Measurements from ENCODE around the gene FIP1L1.
"Not testable (repeated sequence)": the region's sequence is repeated elsewhere in the genome, so short reads cannot be mapped to it uniquely, and the experiment has no call there.

The FIP1L1 gene

DNA sequence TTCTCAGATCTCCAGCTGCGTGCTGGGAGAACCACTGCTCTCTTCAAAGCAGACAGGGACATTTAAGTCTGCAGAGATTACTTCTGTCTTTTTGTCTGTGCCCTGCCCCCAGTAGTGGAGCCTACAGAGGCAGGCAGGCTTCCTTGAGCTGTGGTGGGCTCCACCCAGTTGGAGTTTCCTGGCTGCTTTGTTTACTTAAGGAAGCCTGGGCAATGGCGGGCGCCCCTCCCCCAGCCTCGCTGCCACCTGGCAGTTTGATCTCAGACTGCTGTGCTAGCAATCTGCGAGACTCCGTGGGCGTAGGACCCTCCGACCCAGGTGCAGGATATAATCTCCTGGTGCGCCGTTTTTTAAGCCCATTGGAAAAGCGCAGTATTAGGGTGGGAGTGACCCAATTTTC lies 32.0 kb downstream of the FIP1L1 start:
- not testable (repeated sequence) for H3K36me3 ChIP-seq (ENCODE audit: insufficient read depth, low read length); H3K27me3 ChIP-seq (ENCODE audit: control insufficient read depth, insufficient read depth, low read length); H3K4me1 ChIP-seq (ENCODE audit: control insufficient read depth, insufficient read depth, low read length); H3K9ac ChIP-seq (ENCODE audit: low read depth, low read length); H3K4me3 ChIP-seq (ENCODE audit: low read length); H3K4me2 ChIP-seq (ENCODE audit: low read length); H3K9me3 ChIP-seq (replicated peaks; ENCODE audit: low read length)

DNA sequence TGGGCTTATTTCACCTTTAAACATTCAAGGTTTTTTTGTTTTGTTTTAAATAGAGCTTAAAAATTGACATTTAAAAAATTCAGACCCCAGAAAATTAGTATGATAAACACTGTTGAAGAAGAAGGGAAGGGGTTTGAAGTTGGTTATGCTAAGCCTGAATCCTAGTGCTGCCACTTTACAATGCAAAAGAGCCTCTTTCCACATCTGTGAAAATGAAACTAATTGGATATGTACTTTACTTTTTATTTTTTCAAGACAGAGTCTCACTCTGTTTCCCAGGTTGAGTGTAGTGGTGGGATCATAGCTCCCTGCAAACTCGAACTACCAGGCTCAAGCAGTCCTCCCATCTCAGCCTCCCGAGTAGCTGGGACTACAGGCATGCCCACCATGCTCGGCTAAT lies 41.8 kb downstream of the FIP1L1 start:
- Histone ChIP-seq H3K4me3 (ENCODE audit: low read length) (no peak overlapping the region), H3K4me2 (ENCODE audit: low read length) (no peak overlapping the region), H3K36me3 (ENCODE audit: insufficient read depth, low read length) (peaks cover 13% of the 10 kb centered on the region), H3K4me1 (ENCODE audit: control insufficient read depth, insufficient read depth, low read length) (no peaks in the 10 kb centered on the region), H3K27me3 (ENCODE audit: control insufficient read depth, insufficient read depth, low read length) (no peaks in the 10 kb centered on the region), H3K9ac (ENCODE audit: low read depth, low read length) (no peak overlapping the region), H3K9me3 (replicated peaks; ENCODE audit: low read length) (no peaks in the 10 kb centered on the region)

DNA sequence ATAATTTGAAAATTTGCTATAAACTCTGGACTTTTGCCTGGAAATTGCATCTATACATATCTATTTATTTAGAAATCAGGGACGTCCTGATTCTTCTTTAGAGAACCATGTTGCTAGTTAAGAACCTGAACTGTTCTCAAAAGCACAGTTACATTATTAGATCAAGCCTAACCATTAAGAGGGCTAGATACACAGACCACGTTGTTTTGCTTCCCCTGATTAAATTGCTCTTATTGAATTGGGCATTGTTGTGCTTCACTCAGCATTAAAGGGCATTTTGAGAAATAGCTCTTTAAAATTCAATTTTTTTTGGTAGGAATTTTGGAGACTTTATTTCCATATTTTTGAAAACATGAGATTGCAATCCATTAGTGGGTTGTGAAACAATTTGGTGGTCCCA lies 44.4 kb downstream of the FIP1L1 start:
- H3K4me1 ChIP-seq (ENCODE audit: control insufficient read depth, insufficient read depth, low read length), result no peaks in the 10 kb centered on the region
- peaks cover 10% of the 10 kb centered on the region for H3K36me3 ChIP-seq (ENCODE audit: insufficient read depth, low read length)
- no peak overlapping the region for H3K4me3 ChIP-seq (ENCODE audit: low read length)
- no peaks in the 10 kb centered on the region for H3K27me3 ChIP-seq (ENCODE audit: control insufficient read depth, insufficient read depth, low read length)
- no peak overlapping the region for H3K4me2 ChIP-seq (ENCODE audit: low read length)
- no peak overlapping the region for H3K9ac ChIP-seq (ENCODE audit: low read depth, low read length)
- no peaks in the 10 kb centered on the region for H3K9me3 ChIP-seq (replicated peaks; ENCODE audit: low read length)

DNA sequence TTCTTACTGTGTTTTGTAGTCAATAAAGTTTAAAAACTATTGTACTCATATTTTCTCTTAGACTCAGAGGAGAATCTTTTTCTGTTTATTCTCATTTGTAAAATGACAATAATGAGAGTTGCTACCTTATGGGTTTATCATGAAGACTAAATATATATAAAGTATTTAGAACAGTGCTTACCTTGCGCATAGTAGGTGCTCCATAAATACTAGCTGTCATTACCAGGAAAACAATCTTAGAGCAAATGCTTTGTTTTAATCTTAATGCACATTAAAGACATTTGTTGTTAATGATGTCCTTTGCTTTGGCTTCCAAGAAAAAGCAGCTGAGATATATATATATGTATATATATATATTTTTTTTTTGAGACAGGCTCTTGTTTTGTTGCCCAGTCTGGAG lies 44.9 kb downstream of the FIP1L1 start:
- Histone ChIP-seq H3K9ac (ENCODE audit: low read depth, low read length) (no peak overlapping the region), H3K9me3 (replicated peaks; ENCODE audit: low read length) (no peaks in the 10 kb centered on the region), H3K4me1 (ENCODE audit: control insufficient read depth, insufficient read depth, low read length) (no peaks in the 10 kb centered on the region), H3K27me3 (ENCODE audit: control insufficient read depth, insufficient read depth, low read length) (no peaks in the 10 kb centered on the region), H3K36me3 (ENCODE audit: insufficient read depth, low read length) (peaks cover 16% of the 10 kb centered on the region), H3K4me3 (ENCODE audit: low read length) (no peak overlapping the region), H3K4me2 (ENCODE audit: low read length) (no peak overlapping the region)

DNA sequence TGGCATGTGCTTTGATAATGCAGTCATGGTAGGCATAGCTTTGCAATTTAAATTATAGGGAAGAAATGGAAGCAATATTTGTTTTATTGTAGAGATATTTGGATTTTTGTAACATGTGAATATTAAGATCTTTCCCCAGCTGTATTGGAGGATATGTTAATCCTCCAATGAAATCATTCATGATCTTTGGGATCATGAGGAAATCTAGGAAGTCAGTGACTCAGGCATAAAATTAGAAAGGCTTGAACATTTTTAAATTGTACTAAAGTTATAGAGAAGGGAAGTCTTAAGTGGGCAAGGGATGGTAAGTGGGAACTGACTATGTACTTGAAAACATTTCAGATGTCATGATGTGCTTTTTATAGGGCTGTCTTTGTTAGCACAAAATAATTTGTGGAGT lies 46.8 kb downstream of the FIP1L1 start:
- no peaks in the 10 kb centered on the region for H3K4me1 ChIP-seq (ENCODE audit: control insufficient read depth, insufficient read depth, low read length)
- peaks cover 33% of the 10 kb centered on the region for H3K36me3 ChIP-seq (ENCODE audit: insufficient read depth, low read length)
- H3K27me3 ChIP-seq (ENCODE audit: control insufficient read depth, insufficient read depth, low read length), result no peaks in the 10 kb centered on the region
- no peak overlapping the region for H3K4me3 ChIP-seq (ENCODE audit: low read length)
- H3K9ac ChIP-seq (ENCODE audit: low read depth, low read length), result no peak overlapping the region
- no peak overlapping the region for H3K4me2 ChIP-seq (ENCODE audit: low read length)
- no peaks in the 10 kb centered on the region for H3K9me3 ChIP-seq (replicated peaks; ENCODE audit: low read length)

DNA sequence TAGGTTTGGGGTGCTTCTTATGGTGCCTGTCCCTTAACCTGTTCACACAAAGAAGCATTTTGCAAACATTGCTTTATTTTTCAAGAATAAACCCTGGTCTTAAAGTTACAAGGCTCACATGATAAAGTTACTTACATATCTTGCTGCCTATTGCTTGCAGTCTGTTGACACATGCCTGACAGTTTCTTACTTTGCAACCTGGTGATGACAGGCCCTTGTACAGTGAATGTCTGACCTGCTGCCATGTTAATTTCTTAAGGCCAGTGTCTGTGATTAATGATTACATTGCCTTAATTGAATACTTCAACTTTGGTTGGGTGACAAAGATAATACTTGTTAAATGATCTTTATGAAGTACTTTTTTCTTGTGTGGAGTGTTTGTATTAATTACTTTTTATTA lies 49.9 kb downstream of the FIP1L1 start:
- no peak overlapping the region for H3K4me3 ChIP-seq (ENCODE audit: low read length)
- peaks cover 48% of the 10 kb centered on the region for H3K36me3 ChIP-seq (ENCODE audit: insufficient read depth, low read length)
- no peak overlapping the region for H3K9ac ChIP-seq (ENCODE audit: low read depth, low read length)
- no peak overlapping the region for H3K4me2 ChIP-seq (ENCODE audit: low read length)
- no peaks in the 10 kb centered on the region for H3K4me1 ChIP-seq (ENCODE audit: control insufficient read depth, insufficient read depth, low read length)
- no peaks in the 10 kb centered on the region for H3K27me3 ChIP-seq (ENCODE audit: control insufficient read depth, insufficient read depth, low read length)
- no peaks in the 10 kb centered on the region for H3K9me3 ChIP-seq (replicated peaks; ENCODE audit: low read length)

DNA sequence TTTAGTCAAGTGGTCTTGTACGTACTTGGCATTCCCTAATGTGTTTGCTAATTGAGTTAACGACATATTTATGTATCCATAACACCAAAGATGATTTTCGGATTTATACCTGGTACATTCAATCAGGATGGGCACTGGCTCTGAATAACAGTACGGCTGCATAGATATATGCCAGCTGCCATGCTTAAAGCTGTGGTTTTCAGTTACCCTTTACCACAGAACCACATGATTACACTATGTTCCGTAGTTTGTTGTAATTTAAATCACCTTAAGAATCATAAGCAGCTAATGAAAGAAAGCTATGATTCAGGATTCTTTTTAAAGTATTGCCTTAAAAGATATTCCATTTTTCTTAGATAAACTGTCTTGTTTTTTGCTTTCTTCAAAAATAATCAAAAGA lies 53.6 kb downstream of the FIP1L1 start:
- no peaks in the 10 kb centered on the region for H3K9me3 ChIP-seq (replicated peaks; ENCODE audit: low read length)
- no peak overlapping the region for H3K9ac ChIP-seq (ENCODE audit: low read depth, low read length)
- no peak overlapping the region for H3K4me2 ChIP-seq (ENCODE audit: low read length)
- no peak overlapping the region for H3K4me3 ChIP-seq (ENCODE audit: low read length)
- no peaks in the 10 kb centered on the region for H3K27me3 ChIP-seq (ENCODE audit: control insufficient read depth, insufficient read depth, low read length)
- H3K4me1 ChIP-seq (ENCODE audit: control insufficient read depth, insufficient read depth, low read length), result no peaks in the 10 kb centered on the region
- peaks cover 47% of the 10 kb centered on the region for H3K36me3 ChIP-seq (ENCODE audit: insufficient read depth, low read length)

DNA sequence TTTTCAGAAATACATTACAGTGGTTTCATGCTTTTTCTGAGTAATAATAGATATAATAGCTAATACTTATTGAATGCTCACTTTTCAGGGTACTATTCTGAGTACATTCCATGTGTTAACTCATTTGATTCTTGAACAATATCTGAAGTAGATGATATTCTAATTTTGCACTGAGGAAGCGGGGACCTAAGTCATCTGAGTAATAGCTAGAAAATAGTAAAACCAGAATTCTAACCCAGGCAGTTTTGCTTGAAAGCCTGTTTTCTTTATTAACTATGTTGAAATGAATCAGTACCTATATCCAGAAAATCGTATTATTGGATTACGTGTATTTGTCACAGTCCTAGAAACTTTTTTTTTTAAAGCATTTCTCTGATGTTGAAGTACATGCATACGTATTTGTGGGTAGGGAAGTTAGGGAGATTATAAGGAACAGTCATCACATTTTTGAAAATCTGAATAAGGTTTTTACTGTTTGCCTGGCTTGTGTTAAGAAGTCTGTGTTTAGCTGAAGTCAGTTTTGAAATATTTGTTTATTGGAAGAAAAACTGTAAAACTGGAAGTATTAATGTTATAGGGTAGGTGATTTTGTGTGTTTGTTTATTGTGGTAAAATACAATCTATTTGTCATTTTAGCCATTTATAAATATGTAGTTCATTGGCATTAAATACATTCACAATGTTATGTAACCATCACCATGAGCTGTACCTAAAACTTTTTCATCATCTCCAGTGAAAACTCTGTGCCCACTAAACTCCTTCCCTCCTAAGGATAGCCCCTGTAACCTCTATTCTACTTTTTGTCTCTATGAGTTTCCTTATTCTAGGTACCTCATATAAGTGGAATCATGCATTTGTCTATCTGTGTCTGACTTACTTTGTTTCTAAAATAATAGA lies 55.3 kb downstream of the FIP1L1 start:
- Histone ChIP-seq H3K36me3 (ENCODE audit: insufficient read depth, low read length) (peaks cover 37% of the 10 kb centered on the region), H3K4me1 (ENCODE audit: control insufficient read depth, insufficient read depth, low read length) (no peaks in the 10 kb centered on the region), H3K27me3 (ENCODE audit: control insufficient read depth, insufficient read depth, low read length) (no peaks in the 10 kb centered on the region)

DNA sequence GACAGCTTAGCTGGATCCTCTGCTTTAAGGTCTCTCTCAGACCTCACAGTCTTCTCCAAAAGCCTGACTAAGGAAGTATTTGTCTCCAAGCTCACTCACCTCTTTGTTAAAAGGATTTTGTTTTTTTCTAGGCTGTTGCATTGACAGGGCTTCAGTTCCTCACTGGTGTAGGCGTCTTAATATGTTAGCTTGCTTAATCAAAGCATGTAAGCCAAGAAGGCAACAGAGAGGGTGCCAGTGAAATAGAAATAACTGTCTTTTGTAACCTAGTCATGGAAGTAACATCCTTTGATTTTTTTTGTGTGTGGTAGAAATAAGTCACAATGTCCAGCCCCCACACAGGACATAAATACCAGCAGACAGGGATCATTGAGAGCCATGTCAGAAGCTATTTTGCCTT lies 58.8 kb downstream of the FIP1L1 start:
- Histone ChIP-seq H3K9me3 (replicated peaks; ENCODE audit: low read length) (no peaks in the 10 kb centered on the region), H3K4me3 (ENCODE audit: low read length) (no peak overlapping the region), H3K4me2 (ENCODE audit: low read length) (no peak overlapping the region), H3K27me3 (ENCODE audit: control insufficient read depth, insufficient read depth, low read length) (no peaks in the 10 kb centered on the region), H3K9ac (ENCODE audit: low read depth, low read length) (no peak overlapping the region), H3K36me3 (ENCODE audit: insufficient read depth, low read length) (peaks cover 11% of the 10 kb centered on the region), H3K4me1 (ENCODE audit: control insufficient read depth, insufficient read depth, low read length) (no peaks in the 10 kb centered on the region)

More for the DNA sequence above, 55.3 kb downstream of the FIP1L1 start:
- Histone ChIP-seq H3K9ac (ENCODE audit: low read depth, low read length) (no peak overlapping the region), H3K9me3 (replicated peaks; ENCODE audit: low read length) (no peaks in the 10 kb centered on the region), H3K4me2 (ENCODE audit: low read length) (no peak overlapping the region), H3K4me3 (ENCODE audit: low read length) (no peak overlapping the region)

DNA sequence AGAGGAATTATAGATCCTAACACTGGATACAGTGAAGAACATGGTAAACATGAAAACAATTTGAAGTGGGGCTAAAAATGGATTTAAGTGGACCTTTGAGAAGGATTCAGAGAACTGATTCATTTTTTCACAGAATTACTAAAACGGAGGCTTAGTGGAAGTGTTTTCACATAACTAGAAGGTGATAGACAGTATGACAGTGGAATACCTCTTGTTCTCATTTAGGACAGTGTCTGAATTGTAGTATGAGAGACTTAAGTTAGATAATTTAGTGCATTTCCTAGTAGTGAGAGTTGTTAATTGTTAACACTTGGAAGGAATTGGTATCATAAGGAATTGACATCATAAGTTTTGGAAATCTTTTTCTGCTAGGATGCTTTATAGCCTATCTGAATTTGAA lies 64.1 kb downstream of the FIP1L1 start:
- Histone ChIP-seq H3K9ac (ENCODE audit: low read depth, low read length) (no peak overlapping the region), H3K4me3 (ENCODE audit: low read length) (no peak overlapping the region), H3K36me3 (ENCODE audit: insufficient read depth, low read length) (peaks cover 36% of the 10 kb centered on the region), H3K4me1 (ENCODE audit: control insufficient read depth, insufficient read depth, low read length) (no peaks in the 10 kb centered on the region), H3K9me3 (replicated peaks; ENCODE audit: low read length) (no peaks in the 10 kb centered on the region), H3K27me3 (ENCODE audit: control insufficient read depth, insufficient read depth, low read length) (no peaks in the 10 kb centered on the region), H3K4me2 (ENCODE audit: low read length) (no peak overlapping the region)

DNA sequence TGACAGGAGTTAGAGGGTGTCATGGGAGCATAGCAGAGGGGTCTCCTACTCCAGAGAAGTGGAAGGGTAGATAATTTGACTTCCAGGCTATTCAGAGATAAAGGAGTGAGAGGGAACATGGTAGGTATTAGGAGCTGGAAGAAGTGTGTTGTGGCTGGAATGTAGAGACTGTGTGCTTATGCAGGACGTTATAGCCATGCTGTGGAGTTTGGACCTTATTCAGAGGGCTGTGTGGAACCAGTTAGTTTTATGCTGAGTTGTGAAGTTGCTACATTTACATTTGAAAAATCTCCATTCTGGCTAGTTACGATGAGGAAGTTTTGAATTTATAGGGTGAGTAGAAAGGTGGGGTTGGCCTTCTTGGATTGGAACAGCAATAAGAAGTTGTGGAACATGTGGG lies 67.5 kb downstream of the FIP1L1 start:
- Histone ChIP-seq H3K9me3 (replicated peaks; ENCODE audit: low read length) (no peaks in the 10 kb centered on the region), H3K4me3 (ENCODE audit: low read length) (no peak overlapping the region), H3K36me3 (ENCODE audit: insufficient read depth, low read length) (peaks cover 36% of the 10 kb centered on the region), H3K27me3 (ENCODE audit: control insufficient read depth, insufficient read depth, low read length) (no peaks in the 10 kb centered on the region), H3K4me1 (ENCODE audit: control insufficient read depth, insufficient read depth, low read length) (no peaks in the 10 kb centered on the region), H3K9ac (ENCODE audit: low read depth, low read length) (no peak overlapping the region), H3K4me2 (ENCODE audit: low read length) (no peak overlapping the region)

DNA sequence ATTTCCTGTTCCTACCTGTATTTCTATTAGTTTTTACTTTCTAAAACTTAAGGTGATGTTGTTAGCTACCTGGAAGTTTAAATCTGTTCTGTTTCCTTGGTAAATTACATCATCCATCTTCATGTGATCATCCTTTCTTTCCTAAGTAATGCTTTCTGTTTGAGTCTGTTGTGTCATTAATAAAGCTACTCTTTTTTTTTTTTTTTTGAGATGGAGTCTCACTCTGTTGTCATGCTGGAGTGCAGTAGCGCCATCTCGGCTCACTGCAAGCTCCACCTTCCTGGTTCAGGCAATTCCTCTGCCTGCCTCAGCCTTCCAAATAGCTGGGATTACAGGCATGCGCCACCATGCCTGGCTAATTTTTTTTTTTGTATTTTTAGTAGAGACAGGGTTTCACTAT lies 73.3 kb downstream of the FIP1L1 start:
- Histone ChIP-seq H3K4me3 (ENCODE audit: low read length) (no peak overlapping the region), H3K4me2 (ENCODE audit: low read length) (no peak overlapping the region), H3K36me3 (ENCODE audit: insufficient read depth, low read length) (peaks cover 36% of the 10 kb centered on the region), H3K27me3 (ENCODE audit: control insufficient read depth, insufficient read depth, low read length) (no peaks in the 10 kb centered on the region), H3K9ac (ENCODE audit: low read depth, low read length) (no peak overlapping the region), H3K4me1 (ENCODE audit: control insufficient read depth, insufficient read depth, low read length) (peaks cover 8% of the 10 kb centered on the region), H3K9me3 (replicated peaks; ENCODE audit: low read length) (no peaks in the 10 kb centered on the region)
